GM21515 (cell line): ENCODE data around the gene HES1.
"Not testable (repeated sequence)": the region's sequence is repeated elsewhere in the genome, so short reads cannot be mapped to it uniquely, and the experiment has no call there.

ENCODE experiments used
- ATAC-seq: cut with Tn5 transposase; IDR thresholded peaks from one replicate; pipeline ENCODE4 v1.9.1; 2021; ENCODE audit not compliant: unreplicated experiment

Gene HES1

GRCh38 chr3:194135806-194136518, at the start of gene HES1:
Gene HES1, plus strand, starts transcription at chr3:194136148. Its CDS starts 233 bp downstream, at chr3:194136381.
- no peak for ATAC-seq

- ATAC-seq, result no peak
Measured at GRCh38 chr3:194086388-194087075, 49.4 kb upstream of the HES1 start.

- no peak for ATAC-seq
Measured at GRCh38 chr3:194087280-194087679, 48.7 kb upstream of the HES1 start.

GRCh38 chr3:194087995-194088855, 47.7 kb upstream of the HES1 start:
- ATAC-seq, result no peak

GRCh38 chr3:194089357-194090177, 46.4 kb upstream of the HES1 start:
- no peak for ATAC-seq

- not testable (repeated sequence) for ATAC-seq
Measured at GRCh38 chr3:194090178-194090555, 45.8 kb upstream of the HES1 start.

- ATAC-seq, result no peak
Measured at GRCh38 chr3:194090716-194091115, 45.2 kb upstream of the HES1 start.

GRCh38 chr3:194091141-194091540, 44.8 kb upstream of the HES1 start:
- no peak for ATAC-seq

GRCh38 chr3:194091897-194092296, 44.1 kb upstream of the HES1 start:
- not testable (repeated sequence) for ATAC-seq

GRCh38 chr3:194092881-194093301, 43.1 kb upstream of the HES1 start:
- no peak for ATAC-seq

- ATAC-seq, result no peak
Measured at GRCh38 chr3:194093842-194094241, 42.1 kb upstream of the HES1 start.

GRCh38 chr3:194095464-194095863, 40.5 kb upstream of the HES1 start:
- ATAC-seq, result no peak

- ATAC-seq, result no peak
Measured at GRCh38 chr3:194095902-194096301, 40.0 kb upstream of the HES1 start.

- no peak for ATAC-seq
Measured at GRCh38 chr3:194097141-194097882, 38.6 kb upstream of the HES1 start.

GRCh38 chr3:194098081-194098842, 37.7 kb upstream of the HES1 start:
- ATAC-seq, result no peak

- no peak for ATAC-seq
Measured at GRCh38 chr3:194098843-194099183, 37.1 kb upstream of the HES1 start.

- ATAC-seq, result no peak
Measured at GRCh38 chr3:194099215-194099614, 36.7 kb upstream of the HES1 start.

GRCh38 chr3:194100856-194101390, 35.0 kb upstream of the HES1 start:
- peak; percentile 80 for ATAC-seq
